HG03097 (cell line): ENCODE data around the gene CCNL1.
"Not testable (repeated sequence)": the region's sequence is repeated elsewhere in the genome, so short reads cannot be mapped to it uniquely, and the experiment has no call there.

Source experiments
- ATAC-seq: cut with Tn5 transposase; IDR thresholded peaks from one replicate; pipeline ENCODE4 v1.9.1; 2021; ENCODE audit not compliant: unreplicated experiment, low FRiP score

The CCNL1 gene

DNA sequence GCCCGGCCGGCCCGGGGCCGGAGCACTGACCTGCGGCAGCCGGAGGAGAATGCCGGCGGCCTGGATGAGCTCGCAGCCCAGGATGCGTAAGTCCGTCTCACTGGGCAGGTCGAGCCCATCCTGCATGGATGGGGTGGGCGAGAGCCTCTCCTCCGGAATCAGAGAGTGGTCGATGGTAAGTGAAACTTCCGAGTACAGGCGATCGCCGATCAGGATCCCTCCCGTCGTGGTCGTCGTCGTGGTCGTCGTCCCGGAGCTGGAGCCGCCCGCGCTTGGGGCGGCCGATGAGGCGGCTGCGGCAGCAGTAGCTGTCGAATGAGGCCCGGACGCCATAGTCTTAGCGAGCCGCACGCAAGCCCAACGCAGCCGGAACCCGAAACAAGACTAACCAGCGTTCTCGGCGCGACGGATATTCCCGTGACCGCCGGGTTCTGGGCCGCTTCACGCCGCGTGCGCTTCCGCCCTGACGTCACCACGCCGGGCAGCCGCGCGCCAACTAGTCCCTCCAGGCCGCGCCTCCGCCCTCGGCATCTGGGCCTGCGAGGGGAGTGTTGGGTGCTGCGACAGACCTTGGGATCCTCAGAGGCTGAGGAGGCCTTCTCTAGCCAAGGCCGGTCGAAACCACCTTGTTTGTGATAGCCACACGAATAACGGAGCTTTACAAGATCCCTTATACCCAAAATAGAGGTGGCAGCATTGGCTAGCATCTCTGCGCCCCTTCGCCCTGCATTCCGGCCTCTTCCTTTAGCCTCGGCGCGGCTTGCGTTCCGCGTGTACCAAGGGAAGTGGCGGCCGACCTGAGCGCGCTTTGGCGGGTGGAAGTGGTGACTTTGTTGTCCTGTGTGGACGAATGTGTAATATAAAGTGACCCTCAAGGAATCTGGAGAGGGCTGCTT is at the start of gene CCNL1:
Gene CCNL1 (minus strand): TSS at position 386 of the 896 bp plus-strand sequence. CDS start 53 bp downstream, at position 333.
- peak; percentile 86 for ATAC-seq

DNA sequence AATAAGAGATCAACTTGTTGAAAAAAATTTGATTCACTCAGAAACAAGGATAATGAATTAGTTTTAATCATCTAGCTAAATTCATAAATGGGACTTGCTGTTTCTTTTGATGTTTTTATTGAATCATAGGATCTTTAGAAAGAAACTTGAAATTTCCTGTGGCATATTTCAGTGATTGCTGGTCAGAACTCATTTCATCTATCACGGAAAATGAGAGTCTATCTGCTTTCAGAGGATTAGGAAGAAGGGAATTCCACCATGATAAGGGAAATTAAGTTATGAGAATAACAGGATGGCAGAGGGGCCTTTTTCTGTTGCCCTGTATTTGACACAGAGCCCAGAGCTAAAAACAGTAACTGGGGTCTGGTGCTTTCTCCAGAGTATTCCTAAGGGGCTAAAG is 44.9 kb upstream of the CCNL1 start:
- ATAC-seq, result no peak

DNA sequence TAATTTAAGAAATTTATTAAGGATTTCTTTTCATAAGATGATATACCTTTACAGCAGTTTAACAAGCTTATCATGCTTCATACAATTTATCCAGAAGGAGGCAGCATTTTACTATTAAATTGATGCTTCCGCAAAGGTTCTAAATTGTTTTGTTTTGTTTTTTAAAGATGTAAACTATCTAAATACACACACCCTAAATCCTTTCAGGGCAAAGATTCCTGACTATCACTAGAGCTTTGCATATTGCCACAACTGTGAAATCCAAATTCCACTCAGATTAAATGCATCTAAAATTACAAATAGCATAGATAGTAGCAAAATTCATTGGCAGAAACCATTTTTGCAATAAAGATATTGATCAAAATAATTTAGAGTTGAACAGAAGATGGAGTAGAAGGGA is 44.5 kb upstream of the CCNL1 start:
- no peak for ATAC-seq

DNA sequence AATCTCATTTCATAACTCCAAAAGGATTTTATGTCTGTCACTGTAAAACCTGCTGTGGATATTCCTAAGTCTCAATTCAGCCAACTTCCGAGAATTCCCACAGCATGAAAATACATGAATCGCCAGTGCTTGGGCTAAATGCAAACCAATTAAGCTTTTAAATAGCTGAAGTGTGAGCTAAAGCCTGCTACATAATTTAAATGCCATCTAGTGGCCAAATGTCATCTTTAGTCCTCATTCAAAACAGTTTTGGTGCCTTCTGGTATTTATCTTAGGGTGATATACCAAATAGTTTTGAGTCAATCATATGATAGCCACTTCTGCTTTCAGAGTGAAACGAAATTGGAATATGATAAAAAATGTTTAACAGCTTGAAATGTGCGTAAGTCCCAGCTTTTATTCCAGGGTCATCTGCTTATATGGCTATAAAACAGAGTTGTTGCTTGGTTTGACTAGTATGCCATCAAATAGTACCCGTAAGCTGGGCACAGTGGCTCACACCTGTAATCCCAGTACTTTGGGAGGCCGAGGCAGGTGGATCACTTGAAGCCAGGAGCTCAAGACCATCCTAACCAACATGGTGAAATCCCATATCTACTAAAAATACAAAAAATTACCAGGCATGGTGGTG is 41.8 kb upstream of the CCNL1 start:
- ATAC-seq, result no peak

DNA sequence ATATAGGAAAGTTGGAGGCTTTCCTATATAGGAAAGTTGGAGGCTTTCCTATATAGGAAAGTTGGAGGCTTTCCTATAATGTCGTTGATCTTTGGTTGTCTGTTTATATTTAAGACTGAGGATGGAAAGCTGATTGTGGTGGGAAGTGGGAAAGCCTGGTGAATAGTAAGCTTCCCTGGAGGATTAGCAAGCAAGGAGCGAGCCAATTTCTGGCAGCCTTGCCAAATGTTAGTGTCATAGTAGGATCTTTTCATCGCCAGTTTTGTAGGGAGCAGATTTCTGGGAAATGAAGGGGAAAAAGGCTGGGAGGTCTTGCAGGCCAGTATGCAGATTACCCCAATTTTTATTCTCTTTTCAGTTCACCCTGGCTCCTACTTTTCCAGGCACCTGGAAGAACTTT is 39.9 kb upstream of the CCNL1 start:
- ATAC-seq, result no peak

DNA sequence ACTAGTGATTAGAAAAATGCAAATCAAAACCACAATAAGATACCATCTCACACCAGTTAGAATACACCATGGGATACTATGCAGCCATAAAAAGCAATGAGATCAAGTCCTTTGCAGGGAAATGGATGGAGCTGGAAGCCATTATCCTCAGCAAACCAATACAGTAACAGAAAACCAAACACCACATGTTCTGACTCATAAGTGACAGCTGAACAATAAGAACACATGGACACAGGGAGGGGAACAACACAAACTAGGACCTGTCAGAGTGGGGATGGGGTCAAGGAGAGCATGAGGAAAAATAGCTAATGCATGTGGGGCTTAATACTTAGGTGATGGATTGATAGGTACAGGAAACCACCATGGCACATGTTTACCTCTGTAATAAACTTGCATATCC is 36.0 kb upstream of the CCNL1 start:
- no peak for ATAC-seq

DNA sequence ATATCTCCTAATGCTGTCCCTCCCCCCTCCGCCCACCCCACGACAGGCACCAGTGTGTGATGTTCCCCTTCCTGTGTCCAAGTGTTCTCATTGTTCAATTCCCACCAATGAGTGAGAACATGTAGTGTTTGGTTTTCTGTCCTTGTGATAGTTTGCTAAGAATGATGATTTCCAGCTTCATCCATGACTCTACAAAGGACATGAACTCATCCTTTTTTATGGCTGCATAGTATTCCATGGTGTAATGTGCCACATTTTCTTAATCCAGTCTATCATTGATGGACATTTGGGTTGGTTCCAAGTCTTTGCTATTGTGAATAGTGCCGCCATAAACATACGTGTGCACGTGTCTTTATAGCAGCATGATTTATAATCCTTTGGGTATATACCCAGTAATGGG is 31.2 kb upstream of the CCNL1 start:
- ATAC-seq, result not testable (repeated sequence)

DNA sequence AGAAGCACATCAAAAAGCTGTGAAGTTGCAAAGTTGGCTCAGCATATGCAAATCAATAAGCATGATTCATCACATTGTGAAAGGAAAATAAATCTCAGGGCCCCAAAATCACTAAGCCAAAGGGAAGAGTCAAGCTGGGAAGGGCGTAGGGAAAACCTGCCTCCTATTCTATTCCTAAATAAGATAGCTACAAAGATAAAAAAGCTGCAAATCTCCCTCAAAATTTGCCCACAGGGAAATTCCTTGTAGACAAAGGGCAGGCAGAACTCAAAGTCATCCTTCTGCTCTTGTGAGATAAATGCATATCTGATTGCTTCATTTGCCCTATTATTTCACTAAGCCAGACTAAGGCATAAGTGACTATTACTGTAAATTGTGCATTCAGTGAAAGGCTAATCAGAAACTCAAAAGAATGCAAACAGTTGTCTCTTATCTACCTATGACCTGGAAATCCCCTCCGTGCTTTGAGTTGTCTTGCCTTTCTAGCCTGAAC is 30.5 kb upstream of the CCNL1 start:
- ATAC-seq, result no peak

DNA sequence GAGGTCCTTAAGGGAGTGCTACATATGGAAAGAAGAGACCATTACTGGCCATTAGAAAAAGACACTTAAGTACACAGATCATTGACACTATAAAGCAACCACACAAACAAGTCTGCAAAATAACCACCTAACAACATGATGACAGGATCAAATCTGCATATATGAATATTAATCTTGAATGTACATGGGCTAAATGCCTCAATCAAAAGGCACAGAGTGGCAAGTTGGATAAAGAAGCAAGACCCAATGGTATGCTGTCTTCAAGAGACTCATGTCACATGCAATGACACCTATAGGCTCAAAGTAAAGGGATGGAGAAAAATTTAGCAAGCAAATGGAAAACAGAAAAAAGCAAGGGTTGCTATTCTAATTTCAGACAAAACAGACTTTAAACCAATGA is 28.4 kb upstream of the CCNL1 start:
- no peak for ATAC-seq

DNA sequence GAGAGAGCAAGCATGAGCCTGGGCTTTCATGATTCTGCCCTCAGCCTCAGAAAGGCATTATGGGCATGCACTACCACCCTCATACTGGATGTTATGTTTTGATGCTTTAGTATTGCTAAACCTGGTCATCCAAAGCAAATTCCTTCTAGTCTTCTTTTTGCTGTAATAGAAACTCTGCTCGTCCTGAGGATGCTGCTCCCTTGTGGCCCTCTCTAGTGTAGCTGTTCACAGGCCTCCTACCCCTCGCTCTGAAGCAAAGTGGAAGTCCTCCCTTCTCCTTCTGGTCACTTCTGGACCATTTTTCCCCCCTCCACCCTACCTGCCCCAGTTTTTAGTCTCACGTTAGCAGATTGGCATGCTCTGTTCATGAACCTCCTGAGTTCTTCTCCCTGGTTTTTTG is 22.9 kb upstream of the CCNL1 start:
- ATAC-seq, result no peak

DNA sequence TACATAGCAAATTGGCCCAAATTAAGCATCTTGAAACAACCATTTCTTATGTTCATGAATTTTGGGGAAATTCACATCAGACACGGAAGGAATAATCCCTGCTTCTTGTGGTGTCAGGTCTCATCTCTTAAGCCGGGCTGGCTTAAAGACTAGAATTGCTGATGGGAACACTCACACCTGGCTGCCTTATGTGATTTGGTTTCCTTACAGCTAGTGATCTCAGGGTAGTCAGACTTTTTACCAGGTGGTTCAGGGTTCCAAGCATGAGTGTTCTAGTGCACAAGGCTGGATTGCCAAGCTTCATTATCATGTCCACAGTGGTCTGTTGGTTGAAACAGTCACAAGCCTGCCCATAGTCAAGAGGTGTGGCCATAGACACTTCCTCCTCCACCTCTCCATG is 20.3 kb upstream of the CCNL1 start:
- no peak for ATAC-seq

DNA sequence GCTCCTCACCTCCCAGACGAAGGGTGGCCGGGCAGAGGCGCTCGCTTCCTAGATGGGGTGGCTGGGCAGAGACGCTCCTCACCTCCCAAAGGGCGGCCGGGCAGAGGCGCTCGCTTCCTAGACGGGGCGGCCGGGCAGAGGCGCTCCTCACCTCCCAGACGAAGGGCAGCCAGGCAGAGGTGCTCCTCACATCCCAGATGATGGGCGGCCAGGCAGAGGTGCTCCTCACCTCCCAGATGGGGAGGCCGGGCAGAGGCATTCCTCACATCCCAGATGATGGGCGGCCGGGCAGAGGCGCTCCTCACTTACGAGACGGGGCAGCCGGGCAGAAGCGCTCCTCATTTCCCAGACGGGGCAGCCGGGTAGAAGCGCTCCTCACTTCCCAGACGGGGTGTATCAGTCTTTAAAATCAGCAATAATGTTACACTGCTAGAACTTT is 19.4 kb upstream of the CCNL1 start:
- no peak for ATAC-seq

DNA sequence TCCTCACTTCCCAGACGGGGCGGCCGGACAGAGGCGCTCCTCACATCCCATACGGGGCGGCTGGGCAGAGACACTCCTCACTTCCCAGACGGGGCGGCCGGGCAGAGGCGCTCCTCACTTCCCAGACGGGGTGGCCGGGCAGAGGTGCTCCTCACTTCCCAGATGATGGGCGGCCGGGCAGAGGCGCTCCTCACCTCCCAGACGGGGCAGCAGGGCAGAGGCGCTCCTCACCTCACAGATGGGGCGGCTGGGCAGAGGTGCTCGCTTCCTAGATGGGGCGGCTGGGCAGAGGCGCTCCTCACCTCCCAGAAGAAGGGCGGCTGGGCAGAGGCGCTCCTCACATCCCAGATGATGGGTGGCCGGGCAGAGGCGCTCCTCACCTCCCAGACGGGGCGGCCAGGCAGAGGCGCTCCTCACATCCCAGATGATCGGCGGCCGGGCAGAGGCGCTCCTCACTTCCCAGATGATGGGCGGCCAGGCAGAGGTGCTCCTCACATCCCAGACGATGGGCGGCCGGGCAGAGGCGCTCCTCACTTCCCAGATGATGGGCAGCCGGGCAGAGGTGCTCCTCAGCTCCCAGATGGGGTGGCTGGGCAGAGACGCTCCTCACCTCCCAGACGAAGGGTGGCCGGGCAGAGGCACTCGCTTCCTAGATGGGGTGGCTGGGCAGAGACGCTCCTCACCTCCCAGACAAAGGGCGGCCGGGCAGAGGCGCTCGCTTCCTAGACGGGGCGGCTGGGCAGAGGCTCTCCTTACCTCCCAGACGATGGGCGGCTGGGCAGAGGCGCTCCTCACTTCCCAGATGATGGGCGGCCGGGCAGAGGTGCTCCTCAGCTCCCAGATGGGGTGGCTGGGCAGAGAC is 18.8 kb upstream of the CCNL1 start:
- ATAC-seq, result not testable (repeated sequence)

DNA sequence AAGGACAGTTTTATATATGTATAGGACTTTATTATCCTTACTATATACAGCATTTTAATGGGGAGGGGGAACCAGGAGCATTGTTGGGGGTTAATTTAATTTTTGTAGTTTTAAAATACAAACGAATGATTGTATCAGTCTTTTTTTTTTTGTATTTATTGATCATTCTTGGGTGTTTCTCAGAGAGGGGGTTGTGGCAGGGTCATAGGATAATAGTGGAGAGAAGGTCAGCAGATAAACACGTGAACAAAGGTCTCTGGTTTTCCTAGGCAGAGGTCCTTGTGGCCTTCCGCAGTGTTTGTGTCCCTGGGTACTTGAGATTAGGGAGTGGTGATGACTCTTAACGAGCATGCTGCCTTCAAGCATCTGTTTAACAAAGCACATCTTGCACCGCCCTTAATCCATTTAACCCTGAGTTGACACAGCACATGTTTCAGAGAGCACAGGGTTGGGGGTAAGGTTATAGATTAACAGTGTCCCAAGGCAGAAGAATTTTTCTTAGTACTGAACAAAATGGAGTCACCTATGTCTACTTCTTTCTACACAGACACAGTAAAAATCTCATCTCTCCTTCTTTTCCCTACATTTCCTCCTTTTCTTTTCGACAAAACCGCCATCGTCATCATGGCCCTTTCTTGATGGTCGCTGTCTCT is 18.0 kb upstream of the CCNL1 start:
- ATAC-seq, result not testable (repeated sequence)

DNA sequence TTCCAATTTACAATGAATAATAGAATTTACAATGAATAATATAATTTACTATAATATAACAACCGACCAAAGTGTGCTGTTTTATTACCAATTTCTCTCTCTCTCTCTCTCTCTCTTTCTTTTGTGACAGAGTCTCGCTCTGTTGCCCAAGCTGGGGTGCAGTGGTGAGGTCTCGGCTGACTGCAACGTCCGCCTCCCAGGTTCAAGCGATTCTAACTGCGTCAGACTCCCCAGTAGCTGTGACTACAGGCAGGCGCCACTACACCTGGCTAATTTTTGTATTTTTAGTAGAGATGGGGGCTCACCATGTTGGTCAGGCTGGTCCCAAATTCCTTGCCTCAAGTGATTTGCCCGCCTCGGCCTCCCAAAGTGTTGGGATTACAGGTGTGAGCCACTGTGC is 17.0 kb upstream of the CCNL1 start:
- ATAC-seq, result no peak

DNA sequence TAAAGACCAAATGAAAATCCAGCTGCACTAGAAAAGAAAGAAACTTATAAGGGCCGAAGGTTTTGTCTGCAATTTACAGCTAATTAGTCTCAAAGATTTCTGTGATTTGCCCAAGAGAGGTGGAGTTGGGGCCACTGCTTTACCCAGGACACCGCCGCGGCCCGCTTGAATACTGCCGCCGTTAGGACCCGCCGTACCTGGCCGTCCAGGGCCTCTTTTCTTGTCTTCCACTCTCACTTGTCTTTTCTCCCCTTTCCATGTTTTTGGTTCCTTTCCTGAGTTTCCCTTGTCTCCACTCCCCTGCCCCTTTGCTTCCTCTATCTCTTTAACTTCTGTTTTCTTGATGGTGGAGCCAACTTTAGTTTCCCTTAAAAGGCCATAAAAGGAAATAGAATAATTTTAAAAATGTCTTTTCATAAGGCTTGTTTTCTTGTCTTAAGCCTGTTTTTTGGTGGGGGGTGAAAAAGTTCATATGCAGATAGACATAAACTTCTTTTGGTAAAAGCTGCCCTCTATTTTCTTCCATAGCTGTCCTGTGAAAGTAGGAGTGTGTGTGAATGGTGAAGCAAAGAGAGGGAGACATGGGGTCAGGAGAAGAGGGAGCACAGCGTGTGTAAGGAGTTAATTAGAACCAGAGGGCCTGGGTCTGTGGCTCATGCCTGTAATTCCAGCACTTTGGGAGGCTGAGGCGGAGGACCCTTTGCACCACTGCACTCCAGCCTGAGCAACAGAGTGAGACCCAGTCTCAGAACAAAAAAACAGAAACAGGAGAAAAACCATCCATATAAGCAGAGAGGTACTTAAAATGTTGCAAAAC is 16.0 kb upstream of the CCNL1 start:
- ATAC-seq, result no peak

DNA sequence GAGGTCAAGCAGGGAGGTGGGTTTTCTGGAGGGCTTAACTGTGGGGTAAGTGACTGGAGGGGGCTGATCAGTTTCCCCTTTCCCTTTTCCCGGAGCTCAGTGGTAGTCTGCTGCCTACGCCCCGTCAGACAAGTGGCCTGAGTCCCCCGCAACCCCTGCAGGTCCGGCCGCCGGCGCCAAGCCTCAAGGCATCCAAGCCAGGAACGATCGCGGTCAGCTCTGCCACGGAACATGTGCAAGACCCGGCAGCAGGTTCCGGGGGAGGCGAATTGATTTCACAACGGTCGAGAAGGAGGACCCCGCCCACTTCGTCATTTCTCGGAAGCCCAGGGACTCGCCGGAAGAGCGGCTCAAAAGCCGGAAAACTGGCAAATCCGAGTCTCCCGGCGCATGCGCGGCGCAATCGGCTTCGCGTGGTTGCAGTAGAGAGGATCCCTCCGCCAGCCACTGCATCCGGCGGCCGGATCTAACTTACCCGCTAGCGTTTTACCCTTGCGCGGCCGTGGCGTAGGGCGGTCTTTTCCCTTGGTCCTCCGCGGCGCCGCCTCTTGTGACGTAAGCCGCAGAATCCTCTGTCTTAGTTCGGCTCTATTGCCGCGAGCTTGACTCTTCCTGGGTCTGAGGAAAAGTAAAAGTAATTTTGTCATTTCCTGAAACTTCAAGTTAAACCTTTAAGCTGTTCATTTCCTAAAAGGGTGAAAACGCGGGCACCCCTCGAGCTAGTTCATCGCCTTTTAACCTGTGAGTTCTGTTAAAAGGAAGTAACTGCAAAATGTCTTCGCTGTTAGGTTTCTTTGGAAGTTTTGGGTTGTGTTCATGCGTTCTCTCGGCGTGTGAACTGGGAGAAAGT is 14.9 kb upstream of the CCNL1 start:
- peak; percentile 97 for ATAC-seq

DNA sequence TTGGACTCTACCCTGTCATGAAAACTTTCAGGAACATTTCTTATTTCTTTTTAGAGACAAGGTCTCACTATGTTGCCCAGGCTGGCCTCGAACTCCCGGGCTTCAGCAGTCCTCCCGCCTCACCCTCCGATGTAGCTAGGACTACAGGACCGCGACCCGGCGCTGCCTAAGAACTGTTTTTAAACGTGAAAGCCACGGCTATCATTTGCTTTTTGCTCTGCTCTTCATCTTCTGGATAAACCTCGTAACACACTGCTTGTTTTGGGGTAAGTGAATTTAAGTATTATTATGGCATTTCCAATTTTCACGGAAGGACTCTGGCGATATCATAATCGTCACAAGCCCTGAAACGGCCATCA is 14.3 kb upstream of the CCNL1 start:
- no peak for ATAC-seq

DNA sequence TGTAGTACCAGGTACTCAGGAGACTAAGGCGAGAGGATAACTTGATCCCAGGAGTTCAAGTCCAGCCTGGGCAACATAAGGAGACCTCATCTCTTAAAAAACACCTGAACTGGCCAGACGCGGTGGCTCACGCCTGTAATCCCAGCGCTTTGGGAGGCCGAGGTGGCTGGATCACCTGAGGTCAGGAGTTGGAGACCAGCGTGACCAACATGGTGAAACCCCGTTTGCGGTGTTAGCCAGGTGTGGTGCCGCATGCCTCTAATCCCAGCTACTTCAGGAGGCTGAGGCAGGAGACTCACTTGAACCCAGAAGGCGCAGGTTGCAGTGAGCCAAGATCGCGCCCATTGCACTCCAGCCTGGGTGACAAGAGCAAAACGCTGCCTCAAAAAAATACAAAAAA is 13.4 kb upstream of the CCNL1 start:
- not testable (repeated sequence) for ATAC-seq
